Measurements from ENCODE around the gene SFXN4. TPM values are rescaled to one million over a fixed set of nuclear protein-coding genes. Genes with fewer than 3 reads are reported as not detected.
A peak's percentile ranks its signal among the peaks of the same experiment; 100 is the strongest.

The SFXN4 gene
- total RNA-seq, 1 experiment from 2014 or later: 45.3 TPM

DNA sequence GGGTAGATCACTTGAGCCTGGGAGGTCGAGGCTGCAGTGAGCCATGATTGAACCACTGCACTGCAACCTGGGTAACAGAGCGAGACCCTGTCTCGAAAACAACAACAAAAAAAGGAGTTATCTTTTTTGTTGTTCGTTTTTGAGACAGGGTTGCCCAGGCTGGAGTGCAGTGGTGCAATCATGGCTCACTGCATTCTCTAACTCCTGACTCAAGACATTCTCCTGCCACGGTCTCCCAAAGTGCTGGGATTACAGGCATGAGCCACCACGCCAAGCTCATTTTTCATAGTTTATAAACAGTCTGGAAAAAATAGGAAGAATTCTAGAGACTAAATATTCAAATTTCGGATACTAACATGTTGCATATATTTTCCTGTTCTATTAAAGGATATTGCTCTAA is 29.4 kb downstream of the SFXN4 start:
- Mint-ChIP-seq H3K4me1 (ENCODE audit: low read depth, unreplicated experiment) (peaks cover 7% of the 10 kb centered on the region), H3K27me3 (ENCODE audit: insufficient read depth, unreplicated experiment) (no peaks in the 10 kb centered on the region), H3K9me3 (ENCODE audit: unreplicated experiment) (no peaks in the 10 kb centered on the region), H3K36me3 (ENCODE audit: insufficient read depth, unreplicated experiment) (peaks cover 62% of the 10 kb centered on the region), H3K4me3 (ENCODE audit: unreplicated experiment) (no peak overlapping the region), H3K27ac (ENCODE audit: unreplicated experiment) (no peak overlapping the region)
- peaks cover 7% of the 10 kb centered on the region; the same call in 1 of the 2 replicates for H3K4me1 ChIP-seq
- H3K4me3 ChIP-seq (ENCODE audit: low read depth, low read length): no peak overlapping the region
- no peak for DNase-seq
- POLR2A ChIA-PET: no interaction called here
- peaks cover 3% of the 10 kb centered on the region for H3K36me3 ChIP-seq (ENCODE audit: control insufficient read depth, insufficient read depth, low read length)
- BruUV-seq (replicated peaks): no TSS peak
- intact Hi-C loops (cut with micrococcal nuclease; ENCODE audit: unreplicated experiment): no loop called here
- H3K27me3 ChIP-seq (replicated peaks; ENCODE audit: control insufficient read depth, insufficient read depth, low read length): no peaks in the 10 kb centered on the region
- TF ChIP-seq, protein P1, sequence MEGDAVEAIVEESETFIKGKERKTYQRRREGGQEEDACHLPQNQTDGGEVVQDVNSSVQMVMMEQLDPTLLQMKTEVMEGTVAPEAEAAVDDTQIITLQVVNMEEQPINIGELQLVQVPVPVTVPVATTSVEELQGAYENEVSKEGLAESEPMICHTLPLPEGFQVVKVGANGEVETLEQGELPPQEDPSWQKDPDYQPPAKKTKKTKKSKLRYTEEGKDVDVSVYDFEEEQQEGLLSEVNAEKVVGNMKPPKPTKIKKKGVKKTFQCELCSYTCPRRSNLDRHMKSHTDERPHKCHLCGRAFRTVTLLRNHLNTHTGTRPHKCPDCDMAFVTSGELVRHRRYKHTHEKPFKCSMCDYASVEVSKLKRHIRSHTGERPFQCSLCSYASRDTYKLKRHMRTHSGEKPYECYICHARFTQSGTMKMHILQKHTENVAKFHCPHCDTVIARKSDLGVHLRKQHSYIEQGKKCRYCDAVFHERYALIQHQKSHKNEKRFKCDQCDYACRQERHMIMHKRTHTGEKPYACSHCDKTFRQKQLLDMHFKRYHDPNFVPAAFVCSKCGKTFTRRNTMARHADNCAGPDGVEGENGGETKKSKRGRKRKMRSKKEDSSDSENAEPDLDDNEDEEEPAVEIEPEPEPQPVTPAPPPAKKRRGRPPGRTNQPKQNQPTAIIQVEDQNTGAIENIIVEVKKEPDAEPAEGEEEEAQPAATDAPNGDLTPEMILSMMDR (IDR thresholded peaks at IDR 0.05; ENCODE audit: insufficient read depth in 1 of 2, low read depth in 1 of 2, low read length in 1 of 2, severe bottlenecking in 1 of 2, unreplicated experiment in 1 of 2): no peak
- CTCF ChIA-PET: no interaction called here
- no peaks in the 10 kb centered on the region for H3K9me3 ChIP-seq

DNA sequence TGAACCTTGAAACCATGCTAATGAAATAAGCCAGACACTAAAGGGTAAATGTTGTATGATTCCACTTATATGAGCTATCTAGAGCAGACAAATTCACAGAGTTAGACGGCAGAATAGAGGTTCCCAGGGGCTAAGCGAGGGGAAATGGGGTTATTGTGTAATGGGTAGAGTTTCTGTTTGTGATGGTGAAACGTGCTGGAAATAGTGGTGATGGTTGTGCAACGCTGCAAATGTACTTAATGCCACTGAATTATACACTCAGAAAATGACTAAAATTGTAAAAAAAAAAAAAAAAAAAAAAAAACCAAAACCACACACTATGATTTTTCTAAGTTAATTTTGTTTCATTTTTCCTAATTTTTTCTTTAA is 30.0 kb downstream of the SFXN4 start:
- Histone ChIP-seq H3K27me3 (replicated peaks; ENCODE audit: control insufficient read depth, insufficient read depth, low read length) (no peaks in the 10 kb centered on the region), H3K4me1 (peaks cover 7% of the 10 kb centered on the region; the same call in 1 of the 2 replicates), H3K4me3 (ENCODE audit: low read depth, low read length) (no peak overlapping the region), H3K9me3 (no peaks in the 10 kb centered on the region), H3K36me3 (ENCODE audit: control insufficient read depth, insufficient read depth, low read length) (peaks cover 4% of the 10 kb centered on the region)
- POLR2A ChIA-PET: no interaction called here
- TF ChIP-seq, protein P1 (IDR thresholded peaks at IDR 0.05; ENCODE audit: insufficient read depth in 1 of 2, low read depth in 1 of 2, low read length in 1 of 2, severe bottlenecking in 1 of 2, unreplicated experiment in 1 of 2): no peak
- no peak overlapping the region for H3K4me3 Mint-ChIP-seq (ENCODE audit: unreplicated experiment)
- peaks cover 13% of the 10 kb centered on the region for H3K4me1 Mint-ChIP-seq (ENCODE audit: low read depth, unreplicated experiment)
- H3K27ac Mint-ChIP-seq (ENCODE audit: unreplicated experiment): peak overlapping the region; percentile 17
- CTCF ChIA-PET: no interaction called here
- H3K36me3 Mint-ChIP-seq (ENCODE audit: insufficient read depth, unreplicated experiment): peaks cover 65% of the 10 kb centered on the region
- intact Hi-C loops (cut with micrococcal nuclease; ENCODE audit: unreplicated experiment): no loop called here
- no peaks in the 10 kb centered on the region for H3K27me3 Mint-ChIP-seq (ENCODE audit: insufficient read depth, unreplicated experiment)
- H3K9me3 Mint-ChIP-seq (ENCODE audit: unreplicated experiment): no peaks in the 10 kb centered on the region
- DNase-seq: no peak
- no TSS peak for BruUV-seq (replicated peaks)

DNA sequence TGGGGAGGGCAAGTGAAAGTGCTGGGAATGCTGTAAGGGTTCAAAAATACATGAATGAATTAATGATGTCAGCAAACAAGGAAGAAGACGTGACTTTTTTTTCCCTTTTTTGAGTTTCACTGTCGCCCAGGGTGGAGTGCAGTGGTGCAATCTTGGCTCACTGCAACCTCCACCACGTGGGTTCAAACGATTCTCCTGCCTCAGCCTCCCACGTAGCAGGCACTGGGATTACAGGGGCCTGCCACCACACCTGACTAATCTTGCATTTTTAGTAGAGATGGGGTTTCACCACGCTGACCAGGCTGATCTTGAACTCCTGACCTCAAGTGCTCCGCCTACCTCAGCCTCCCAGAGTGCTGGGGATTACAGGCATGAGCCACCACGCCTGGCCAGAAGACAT is 31.6 kb downstream of the SFXN4 start:
- no peak for DNase-seq
- ChIA-PET CTCF (no interaction called here), POLR2A (no interaction called here)
- TF ChIP-seq, protein P1 (IDR thresholded peaks at IDR 0.05; ENCODE audit: insufficient read depth in 1 of 2, low read depth in 1 of 2, low read length in 1 of 2, severe bottlenecking in 1 of 2, unreplicated experiment in 1 of 2): no peak
- peaks cover 13% of the 10 kb centered on the region for H3K4me1 Mint-ChIP-seq (ENCODE audit: low read depth, unreplicated experiment)
- H3K4me3 Mint-ChIP-seq (ENCODE audit: unreplicated experiment): no peak overlapping the region
- Histone ChIP-seq H3K9me3 (no peaks in the 10 kb centered on the region), H3K36me3 (ENCODE audit: control insufficient read depth, insufficient read depth, low read length) (peaks cover 5% of the 10 kb centered on the region), H3K27me3 (replicated peaks; ENCODE audit: control insufficient read depth, insufficient read depth, low read length) (no peaks in the 10 kb centered on the region), H3K4me3 (ENCODE audit: low read depth, low read length) (no peak overlapping the region), H3K4me1 (peaks cover 7% of the 10 kb centered on the region; the same call in 1 of the 2 replicates)
- H3K36me3 Mint-ChIP-seq (ENCODE audit: insufficient read depth, unreplicated experiment): peaks cover 67% of the 10 kb centered on the region
- H3K27ac Mint-ChIP-seq (ENCODE audit: unreplicated experiment): no peak overlapping the region
- BruUV-seq (replicated peaks): no TSS peak
- no peaks in the 10 kb centered on the region for H3K27me3 Mint-ChIP-seq (ENCODE audit: insufficient read depth, unreplicated experiment)
- H3K9me3 Mint-ChIP-seq (ENCODE audit: unreplicated experiment): no peaks in the 10 kb centered on the region
- intact Hi-C loops (cut with micrococcal nuclease; ENCODE audit: unreplicated experiment): no loop called here
